Nephron progenitor cell (in vitro differentiated cells): ENCODE measurements around the gene CCDC33.
A peak's percentile ranks its signal among the peaks of the same experiment; 100 is the strongest.

ENCODE experiments used
- DNase-seq: peaks from one replicate; pipeline ENCODE4 v3.0.0; 2021
- H3K27ac Mint-ChIP-seq: 2 replicates; pipeline ENCODE4 v1.8.0; 2021; ENCODE audit warnings: mild to moderate bottlenecking, moderate library complexity, mixed read lengths
- H3K27me3 Mint-ChIP-seq: 2 replicates; pipeline ENCODE4 v1.8.0; 2021; ENCODE audit warnings: mild to moderate bottlenecking, low read depth, mixed read lengths; ENCODE audit not compliant: poor library complexity
- H3K36me3 Mint-ChIP-seq: 2 replicates; pipeline ENCODE4 v1.8.0; 2021; ENCODE audit warnings: low read depth, mixed read lengths
- H3K4me1 Mint-ChIP-seq: 2 replicates; pipeline ENCODE4 v1.8.0; 2021; ENCODE audit warnings: mixed read lengths
- H3K4me3 Mint-ChIP-seq: 2 replicates; pipeline ENCODE4 v1.8.0; 2021; ENCODE audit warnings: mild to moderate bottlenecking, moderate library complexity, mixed read lengths
- H3K9me3 Mint-ChIP-seq: 2 replicates; pipeline ENCODE4 v1.8.0; 2021; ENCODE audit warnings: mild to moderate bottlenecking, moderate library complexity, mixed read lengths
- CTCF ChIP-seq: fragments of 200-600 bp; sonication (generic); IDR thresholded peaks from 2 replicates; pipeline ENCODE4 v1.5.0; 2021; ENCODE audit warnings: antibody characterized with exemption

CCDC33 gene

GRCh38 chr15:74214324-74215021, 21.7 kb upstream of the CCDC33 start:
- TF ChIP-seq CTCF = no peak
- peak overlapping the region; percentile 47 for H3K27ac Mint-ChIP-seq
- H3K27me3 Mint-ChIP-seq = no peaks in the 10 kb centered on the region
- DNase-seq = no peak
- H3K36me3 Mint-ChIP-seq = peaks cover 6% of the 10 kb centered on the region
- no peaks in the 10 kb centered on the region for H3K9me3 Mint-ChIP-seq
- peaks cover 87% of the 10 kb centered on the region for H3K4me1 Mint-ChIP-seq
- peak overlapping the region; percentile 43 for H3K4me3 Mint-ChIP-seq

GRCh38 chr15:74215958-74216357, 20.2 kb upstream of the CCDC33 start:
- Mint-ChIP-seq H3K4me1 (peaks cover 87% of the 10 kb centered on the region), H3K9me3 (no peaks in the 10 kb centered on the region), H3K4me3 (no peak overlapping the region), H3K27me3 (no peaks in the 10 kb centered on the region), H3K36me3 (peaks cover 6% of the 10 kb centered on the region), H3K27ac (peak overlapping the region; percentile 47)
- DNase-seq = no peak
- no peak for TF ChIP-seq CTCF

- peaks cover under 1% of the 10 kb centered on the region for H3K36me3 Mint-ChIP-seq
- no peak for DNase-seq
- peaks cover 87% of the 10 kb centered on the region for H3K4me1 Mint-ChIP-seq
- no peak overlapping the region for H3K4me3 Mint-ChIP-seq
- TF ChIP-seq CTCF = no peak
- H3K9me3 Mint-ChIP-seq = no peaks in the 10 kb centered on the region
- H3K27me3 Mint-ChIP-seq = no peaks in the 10 kb centered on the region
- peak overlapping the region; percentile 64 for H3K27ac Mint-ChIP-seq
Observed at GRCh38 chr15:74216949-74217348, 19.2 kb upstream of the CCDC33 start.

- DNase-seq = no peak
- Mint-ChIP-seq H3K4me3 (no peak overlapping the region), H3K9me3 (no peaks in the 10 kb centered on the region), H3K36me3 (no peaks in the 10 kb centered on the region), H3K27me3 (no peaks in the 10 kb centered on the region), H3K4me1 (peaks cover 87% of the 10 kb centered on the region), H3K27ac (peak overlapping the region; percentile 71)
- no peak for TF ChIP-seq CTCF
Observed at GRCh38 chr15:74217907-74218885, 17.9 kb upstream of the CCDC33 start.

GRCh38 chr15:74220475-74221248, 15.5 kb upstream of the CCDC33 start:
- no peak for DNase-seq
- H3K36me3 Mint-ChIP-seq = no peaks in the 10 kb centered on the region
- peak overlapping the region; percentile 58 for H3K4me3 Mint-ChIP-seq
- TF ChIP-seq CTCF = no peak
- no peaks in the 10 kb centered on the region for H3K27me3 Mint-ChIP-seq
- peaks cover 87% of the 10 kb centered on the region for H3K4me1 Mint-ChIP-seq
- H3K9me3 Mint-ChIP-seq = no peaks in the 10 kb centered on the region
- H3K27ac Mint-ChIP-seq = peak overlapping the region; percentile 73
